ENCODE measurements around the gene KLF1. TPM values are rescaled to one million over a fixed set of nuclear protein-coding genes. Genes with fewer than 3 reads are reported as not detected.

KLF1 gene
- total and polyA plus RNA-seq, 2 of the 8 experiments (the other 6 are each of a cell fraction or from before 2014, with no cell fraction given), result 0.84 to 0.91 TPM

- no peak for TF ChIP-seq CHD7 (IDR thresholded peaks at IDR 0.05; ENCODE audit: insufficient replicate concordance, low read length)
- TF ChIP-seq SP4 (IDR thresholded peaks at IDR 0.05; ENCODE audit: low read length), result no peak
- no peak for TF ChIP-seq EGR1 (IDR thresholded peaks at IDR 0.05; ENCODE audit: borderline replicate concordance, low read depth, low read length)
- TF ChIP-seq SP1 (IDR thresholded peaks at IDR 0.05; ENCODE audit: low read depth, low read length), result no peak
- TF ChIP-seq MAFK (IDR thresholded peaks at IDR 0.05; ENCODE audit: low read depth, low read length), result no peak
- no peak for TF ChIP-seq KDM5A (IDR thresholded peaks at IDR 0.05; ENCODE audit: low read length)
- no peak for TF ChIP-seq KDM4A (IDR thresholded peaks at IDR 0.05; ENCODE audit: low read depth, low read length, severe bottlenecking)
- no peak for TF ChIP-seq USF2 (IDR thresholded peaks at IDR 0.05; ENCODE audit: low read length)
- no peak for TF ChIP-seq CHD2 (IDR thresholded peaks at IDR 0.05; ENCODE audit: low read length)
- TF ChIP-seq BCL11A (IDR thresholded peaks at IDR 0.05; ENCODE audit: low read depth in 2 of 2, low read length in 2 of 2), result no peak
- TF ChIP-seq HDAC2 (IDR thresholded peaks at IDR 0.05; ENCODE audit: borderline replicate concordance in 1 of 2, low read depth in 2 of 2, low read length in 2 of 2), result no peak
Observed at GRCh38 chr19:12875086-12875485, 11.9 kb downstream of the KLF1 start (continued).

Measured in H1 (cell line).